ENCODE results near the gene PCBP3. TPM values are rescaled to one million over a fixed set of nuclear protein-coding genes. Genes with fewer than 3 reads are reported as not detected.

The PCBP3 gene
- total RNA-seq, 6 experiments from 2014 or later: 0.37 to 1.5 (median 0.69) TPM

GRCh38 chr21:45801129-45801964 lies 157.8 kb downstream of the PCBP3 start:
- no peak for ATAC-seq
- TF ChIP-seq, protein P1, sequence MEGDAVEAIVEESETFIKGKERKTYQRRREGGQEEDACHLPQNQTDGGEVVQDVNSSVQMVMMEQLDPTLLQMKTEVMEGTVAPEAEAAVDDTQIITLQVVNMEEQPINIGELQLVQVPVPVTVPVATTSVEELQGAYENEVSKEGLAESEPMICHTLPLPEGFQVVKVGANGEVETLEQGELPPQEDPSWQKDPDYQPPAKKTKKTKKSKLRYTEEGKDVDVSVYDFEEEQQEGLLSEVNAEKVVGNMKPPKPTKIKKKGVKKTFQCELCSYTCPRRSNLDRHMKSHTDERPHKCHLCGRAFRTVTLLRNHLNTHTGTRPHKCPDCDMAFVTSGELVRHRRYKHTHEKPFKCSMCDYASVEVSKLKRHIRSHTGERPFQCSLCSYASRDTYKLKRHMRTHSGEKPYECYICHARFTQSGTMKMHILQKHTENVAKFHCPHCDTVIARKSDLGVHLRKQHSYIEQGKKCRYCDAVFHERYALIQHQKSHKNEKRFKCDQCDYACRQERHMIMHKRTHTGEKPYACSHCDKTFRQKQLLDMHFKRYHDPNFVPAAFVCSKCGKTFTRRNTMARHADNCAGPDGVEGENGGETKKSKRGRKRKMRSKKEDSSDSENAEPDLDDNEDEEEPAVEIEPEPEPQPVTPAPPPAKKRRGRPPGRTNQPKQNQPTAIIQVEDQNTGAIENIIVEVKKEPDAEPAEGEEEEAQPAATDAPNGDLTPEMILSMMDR (IDR thresholded peaks at IDR 0.05): no peak
- TF ChIP-seq POLR2A (IDR thresholded peaks at IDR 0.05): no peak
- WGBS (ENCODE audit: insufficient coverage, low coverage, low lambda C conversion rate, missing lambda C conversion rate): 76% methylated on average over 5 of the region's 7 CpGs

DNA sequence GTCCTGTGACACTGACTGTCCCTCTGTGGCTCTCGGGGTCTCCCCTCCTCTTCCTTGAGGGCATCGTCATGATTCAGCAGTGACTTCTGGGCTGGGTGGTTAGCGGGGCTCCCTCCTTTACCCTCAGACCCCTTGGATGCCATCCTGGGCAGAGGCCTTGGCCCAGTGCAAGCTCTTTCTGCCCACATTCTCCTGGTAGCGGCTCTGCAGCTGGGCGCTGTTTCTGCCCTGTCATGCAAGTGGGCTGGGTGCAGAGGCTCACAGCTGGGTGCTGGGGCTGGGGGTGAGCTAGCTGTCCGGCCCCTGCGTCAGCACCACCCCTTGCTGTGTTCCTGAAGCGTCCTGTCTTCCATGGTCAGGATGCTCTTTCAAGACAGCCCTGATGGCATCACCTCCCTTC lies 158.5 kb downstream of the PCBP3 start:
- Histone ChIP-seq H3K27ac (no peak overlapping the region), H3K4me3 (no peak overlapping the region), H3K27me3 (no peaks in the 10 kb centered on the region), H3K4me1 (no peaks in the 10 kb centered on the region), H3K9me3 (no peaks in the 10 kb centered on the region), H3K36me3 (no peaks in the 10 kb centered on the region)
- ATAC-seq (no peak), DNase-seq (no peak)
- TF ChIP-seq POLR2A (IDR thresholded peaks at IDR 0.05): no peak
- TF ChIP-seq, protein P1 (IDR thresholded peaks at IDR 0.05): no peak
- WGBS (ENCODE audit: insufficient coverage, low coverage, low lambda C conversion rate, missing lambda C conversion rate): 56% methylated on average over 6 of the region's 8 CpGs
- intact Hi-C loops (cut with DNase I): no loop called here

More at GRCh38 chr21:45801129-45801964, 157.8 kb downstream of the PCBP3 start:
- no peaks in the 10 kb centered on the region for H3K9me3 ChIP-seq
- intact Hi-C loops (cut with DNase I): no loop called here
- H3K27me3 ChIP-seq: no peaks in the 10 kb centered on the region
- H3K36me3 ChIP-seq: no peaks in the 10 kb centered on the region
- no peak overlapping the region for H3K27ac ChIP-seq
- DNase-seq: no peak
- no peaks in the 10 kb centered on the region for H3K4me1 ChIP-seq
- no peak overlapping the region for H3K4me3 ChIP-seq

GRCh38 chr21:45802425-45802824 lies 158.9 kb downstream of the PCBP3 start:
- no peaks in the 10 kb centered on the region for H3K9me3 ChIP-seq
- H3K27me3 ChIP-seq: no peaks in the 10 kb centered on the region
- no peaks in the 10 kb centered on the region for H3K4me1 ChIP-seq
- H3K36me3 ChIP-seq: no peaks in the 10 kb centered on the region
- H3K27ac ChIP-seq: no peak overlapping the region
- TF ChIP-seq, protein P1 (IDR thresholded peaks at IDR 0.05): no peak
- TF ChIP-seq POLR2A (IDR thresholded peaks at IDR 0.05): no peak
- no peak for DNase-seq
- no peak overlapping the region for H3K4me3 ChIP-seq
- ATAC-seq: no peak
- intact Hi-C loops (cut with DNase I): no loop called here
- 54% methylated on average over 4 of the region's 9 CpGs for WGBS (ENCODE audit: insufficient coverage, low coverage, low lambda C conversion rate, missing lambda C conversion rate)

- no peaks in the 10 kb centered on the region for H3K4me1 ChIP-seq
- intact Hi-C loops (cut with DNase I): no loop called here
- DNase-seq (no peak), ATAC-seq (no peak)
- no peaks in the 10 kb centered on the region for H3K36me3 ChIP-seq
- WGBS (ENCODE audit: insufficient coverage, low coverage, low lambda C conversion rate, missing lambda C conversion rate): 73% methylated on average over 7 of the region's 8 CpGs
- no peaks in the 10 kb centered on the region for H3K27me3 ChIP-seq
- no peak for TF ChIP-seq POLR2A (IDR thresholded peaks at IDR 0.05)
- TF ChIP-seq, protein P1 (IDR thresholded peaks at IDR 0.05): no peak
- H3K27ac ChIP-seq: no peak overlapping the region
- no peaks in the 10 kb centered on the region for H3K9me3 ChIP-seq
- H3K4me3 ChIP-seq: no peak overlapping the region
Measured at GRCh38 chr21:45802956-45803617, 159.6 kb downstream of the PCBP3 start.

Data from right lobe of liver (tissue), 6 donors.